ENCODE measurements around the gene DDO. TPM values are rescaled to one million over a fixed set of nuclear protein-coding genes. Genes with fewer than 3 reads are reported as not detected.

Gene DDO
- total and polyA plus RNA-seq, 12 donors, result 7.6 to 30.0 (median 25.5) TPM

- intact Hi-C loops (cut with DNase I), result no loop called here
- Histone ChIP-seq H3K4me1 (peaks cover 0 to 13% (median 0%) of the 10 kb centered on the region in 9 donors), H3K27me3 (peaks cover 0 to 35% (median 0%) of the 10 kb centered on the region in 7 donors), H3K4me3 (no peak overlapping the region), H3K36me3 (no peaks in the 10 kb centered on the region), H3K27ac (no peak overlapping the region), H3K9me3 (peaks cover 0 to 4% (median 0%) of the 10 kb centered on the region in 11 donors)
- DNase-seq (no peak), ATAC-seq (no peak)
- WGBS, 2 donors, result 80 to 84% methylated on average over 4 of the region's 4 CpGs
- no peak for TF ChIP-seq CTCF (IDR thresholded peaks at IDR 0.05)
Observed at GRCh38 chr6:110430741-110431140, 15.4 kb upstream of the DDO start.

- H3K9me3 ChIP-seq, result peaks cover 0 to 2% (median 0%) of the 10 kb centered on the region in 11 donors
- intact Hi-C loops (cut with DNase I), result no loop called here
- 40 to 55% methylated on average over 5 of the region's 5 CpGs for WGBS, 2 donors
- H3K27me3 ChIP-seq, result peaks cover 0 to 37% (median 0%) of the 10 kb centered on the region in 7 donors
- H3K4me1 ChIP-seq, result peaks cover 0 to 13% (median 0%) of the 10 kb centered on the region in 9 donors
- no peak overlapping the region for H3K4me3 ChIP-seq
- DNase-seq (no peak), ATAC-seq (no peak)
- H3K27ac ChIP-seq, result no peak overlapping the region
- TF ChIP-seq CTCF (IDR thresholded peaks at IDR 0.05), result no peak
- H3K36me3 ChIP-seq, result no peaks in the 10 kb centered on the region
Observed at GRCh38 chr6:110430236-110430635, 14.9 kb upstream of the DDO start.

GRCh38 chr6:110428153-110428552 lies 12.8 kb upstream of the DDO start:
- no peak overlapping the region for H3K27ac ChIP-seq
- intact Hi-C loops (cut with DNase I), result no loop called here
- H3K36me3 ChIP-seq, result no peaks in the 10 kb centered on the region
- peaks cover 0 to 47% (median 0%) of the 10 kb centered on the region in 7 donors for H3K27me3 ChIP-seq
- DNase-seq, result no peak
- 98 to 99% methylated on average over 2 of the region's 2 CpGs for WGBS, 2 donors
- H3K9me3 ChIP-seq, result no peaks in the 10 kb centered on the region
- peaks cover 0 to 9% (median 0%) of the 10 kb centered on the region in 9 donors for H3K4me1 ChIP-seq
- no peak for ATAC-seq
- no peak overlapping the region for H3K4me3 ChIP-seq
- TF ChIP-seq CTCF (IDR thresholded peaks at IDR 0.05), result no peak

GRCh38 chr6:110425816-110426215 lies 10.4 kb upstream of the DDO start:
- TF ChIP-seq CTCF (IDR thresholded peaks at IDR 0.05), result no peak
- peaks cover 0 to 10% (median 0%) of the 10 kb centered on the region in 11 donors for H3K9me3 ChIP-seq
- no peak overlapping the region for H3K4me3 ChIP-seq
- H3K36me3 ChIP-seq, result no peaks in the 10 kb centered on the region
- H3K27ac ChIP-seq, result no peak overlapping the region
- WGBS, 2 donors, result 53 to 61% methylated on average over 5 of the region's 5 CpGs
- no peak for ATAC-seq
- peaks cover 0 to 47% (median 0%) of the 10 kb centered on the region in 7 donors for H3K27me3 ChIP-seq
- DNase-seq, result no peak
- peaks cover 0 to 4% (median 0%) of the 10 kb centered on the region in 9 donors for H3K4me1 ChIP-seq
- intact Hi-C loops (cut with DNase I), result no loop called here
